ENCODE data around the gene OGDHL.

DNA sequence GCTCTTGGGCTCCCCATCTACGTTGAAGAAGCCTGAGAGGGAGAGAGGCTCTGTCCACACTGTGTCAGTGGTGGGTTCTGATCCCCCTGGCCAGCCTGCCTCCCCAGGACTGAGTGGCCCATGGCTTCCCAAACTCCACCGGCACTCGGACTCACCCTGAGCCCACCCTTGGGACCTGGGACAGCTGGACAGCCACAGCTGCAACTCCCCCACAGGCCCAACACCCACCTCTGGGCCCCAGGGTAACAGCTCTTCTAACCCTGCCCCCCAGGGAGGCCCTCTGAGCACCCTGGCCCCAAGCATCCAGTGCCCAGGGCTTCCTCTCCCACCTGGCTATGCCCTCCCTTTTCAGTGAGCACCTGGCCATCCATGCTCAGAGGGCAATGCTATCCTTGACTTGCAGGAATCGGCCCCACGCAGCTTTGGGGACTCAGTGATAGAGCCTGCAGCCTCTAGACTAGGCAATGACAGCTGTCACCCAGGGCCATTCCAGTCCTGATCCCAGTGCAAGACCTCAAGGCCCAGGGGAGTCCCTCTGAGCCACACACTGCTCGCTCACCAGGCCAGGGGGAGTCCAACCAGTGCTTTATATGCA, 17.9 kb downstream of the OGDHL start:
- TF ChIP-seq POLR2A (IDR thresholded peaks at IDR 0.05; ENCODE audit: low read length) (no peak), GATA1 (IDR thresholded peaks at IDR 0.05; ENCODE audit: low read depth, low read length) (no peak)
